Neural cell (in vitro differentiated cells): ENCODE results near the gene C19orf33. TPM values are rescaled to one million over a fixed set of nuclear protein-coding genes. Genes with fewer than 3 reads are reported as not detected.

Experiments
- H2AFZ ChIP-seq: fragments of 200-600, 300-800 bp; sonication (generic), shearing (Covaris generic); 2 replicates; pipeline ENCODE4 v1.6.0; 2014; ENCODE audit warnings: low read depth, mild to moderate bottlenecking, antibody characterized with exemption, low read length, moderate library complexity
- H3F3A ChIP-seq: fragments of 200-600 bp; shearing (Covaris generic); 2 replicates; pipeline ENCODE4 v1.6.1; 2016; ENCODE audit warnings: mild to moderate bottlenecking, moderate library complexity, mixed read lengths, antibody characterized with exemption, low read length; ENCODE audit not compliant: insufficient read depth, poor library complexity, severe bottlenecking
- H3K27ac ChIP-seq: fragments of 200-600, 300-800 bp; sonication (generic), shearing (Covaris generic); 2 replicates; pipeline ENCODE4 v1.5.1; 2014; ENCODE audit warnings: mild to moderate bottlenecking, low read length, moderate library complexity
- H3K27me3 ChIP-seq: fragments of 300-800, 200-600 bp; sonication (generic), shearing (Covaris generic); 2 replicates; pipeline ENCODE4 v1.6.0; 2014; ENCODE audit warnings: mild to moderate bottlenecking, low read depth, low read length, moderate library complexity; ENCODE audit not compliant: insufficient read depth
- H3K36me3 ChIP-seq: fragments of 300-800, 200-600 bp; sonication (generic), shearing (Covaris generic); 2 replicates; pipeline ENCODE4 v1.5.1; 2014; ENCODE audit warnings: mild to moderate bottlenecking, antibody characterized with exemption, low read length, moderate library complexity; ENCODE audit not compliant: insufficient read depth
- H3K4me2 ChIP-seq: fragments of 300-800, 200-600 bp; sonication (generic), shearing (Covaris generic); 2 replicates; pipeline ENCODE4 v1.6.0; 2014; ENCODE audit warnings: mild to moderate bottlenecking, low read length
- H3K4me3 ChIP-seq: fragments of 300-800, 200-600 bp; sonication (generic), shearing (Covaris generic); 2 replicates; pipeline ENCODE4 v1.5.1; 2014; ENCODE audit warnings: mild to moderate bottlenecking, low read length, moderate library complexity
- H3K79me2 ChIP-seq: fragments of 200-600 bp; shearing (Covaris generic); replicated peaks from 2 replicates; pipeline ENCODE4 v1.6.0; 2014; ENCODE audit warnings: mild to moderate bottlenecking, low read length, moderate library complexity; ENCODE audit not compliant: insufficient read depth
- H3K9ac ChIP-seq: fragments of 300-800, 200-600 bp; sonication (generic), shearing (Covaris generic); 2 replicates; pipeline ENCODE4 v1.6.1; 2016; ENCODE audit warnings: mild to moderate bottlenecking, low read length, mixed read lengths
- H3K9me2 ChIP-seq: fragments of 200-600 bp; shearing (Covaris generic); 2 replicates; pipeline ENCODE4 v1.6.1; 2016; ENCODE audit warnings: mild to moderate bottlenecking, low read length, mixed read lengths; ENCODE audit not compliant: insufficient read depth
- H3K9me3 ChIP-seq: fragments of 200-600, 300-800 bp; sonication (generic), shearing (Covaris generic); 2 replicates; pipeline ENCODE4 v1.6.1; 2016; ENCODE audit warnings: mild to moderate bottlenecking, mixed run types, low read length, moderate library complexity, mixed read lengths
- H4K20me1 ChIP-seq: fragments of 200-600 bp; shearing (Covaris generic); 2 replicates; pipeline ENCODE4 v1.6.1; 2016; ENCODE audit warnings: mild to moderate bottlenecking, mixed run types; ENCODE audit not compliant: insufficient read depth
- CTCF ChIP-seq: fragments of 450-650 bp; IDR thresholded peaks from 2 replicates; pipeline ENCODE4 v1.5.1; 2014; ENCODE audit warnings: antibody characterized with exemption, mild to moderate bottlenecking, moderate library complexity; ENCODE audit not compliant: poor library complexity, severe bottlenecking
- EP300 ChIP-seq: fragments of 450-650 bp; conservative IDR thresholded peaks from 2 replicates; pipeline ENCODE4 v1.6.1; 2014; ENCODE audit warnings: antibody characterized with exemption, mild to moderate bottlenecking, moderate library complexity; ENCODE audit not compliant: poor library complexity, severe bottlenecking
- EZH2 ChIP-seq: fragments of 200-600, 300-800 bp; shearing (Covaris generic), sonication (generic); IDR thresholded peaks from 2 replicates; pipeline ENCODE4 v1.6.1; 2014; ENCODE audit warnings: antibody characterized with exemption, low read length, borderline replicate concordance, mild to moderate bottlenecking; ENCODE audit not compliant: insufficient read depth, poor library complexity, severe bottlenecking
- MXI1 ChIP-seq: fragments of 450-650 bp; conservative IDR thresholded peaks from 2 replicates; pipeline ENCODE4 v1.6.1; 2014; ENCODE audit warnings: antibody characterized with exemption, mild to moderate bottlenecking; ENCODE audit not compliant: poor library complexity, severe bottlenecking
- POLR2AphosphoS5 ChIP-seq: IDR thresholded peaks from 2 replicates; pipeline ENCODE4 v1.6.1; 2012
- RAD21 ChIP-seq: fragments of 450-650 bp; conservative IDR thresholded peaks from 2 replicates; pipeline ENCODE4 v1.6.1; 2014; ENCODE audit warnings: antibody characterized with exemption, mild to moderate bottlenecking, moderate library complexity
- REST ChIP-seq: IDR thresholded peaks from 2 replicates; pipeline ENCODE4 v1.6.1; 2012; ENCODE audit warnings: borderline replicate concordance
- SMC3 ChIP-seq: fragments of 450-650 bp; conservative IDR thresholded peaks from 2 replicates; pipeline ENCODE4 v1.6.1; 2014; ENCODE audit warnings: antibody characterized with exemption, mild to moderate bottlenecking, moderate library complexity; ENCODE audit not compliant: poor library complexity
- TAF1 ChIP-seq: IDR thresholded peaks from 2 replicates; pipeline ENCODE4 v1.6.1; 2012; ENCODE audit warnings: low read depth
- polyA plus RNA-seq: library from polyadenylated mRNA; depleted of rRNA; stranded (reverse); fragments of >200 nt; gene quantifications from 2 replicates; pipeline ENCODE4 v1.2.3, GENCODE V29; 2014

Gene C19orf33
- polyA plus RNA-seq, 1 donor from 2014 or later: not detected

GRCh38 chr19:38329651-38330050, 25.6 kb downstream of the C19orf33 start:
- no peak overlapping the region for H3K27ac ChIP-seq
- no peaks in the 10 kb centered on the region for H3K9me2 ChIP-seq
- H3K79me2 ChIP-seq: no peaks in the 10 kb centered on the region
- no peaks in the 10 kb centered on the region for H4K20me1 ChIP-seq
- H3K27me3 ChIP-seq: no peaks in the 10 kb centered on the region
- H3K36me3 ChIP-seq: no peaks in the 10 kb centered on the region
- H3F3A ChIP-seq: no peaks in the 10 kb centered on the region
- no peak overlapping the region for H3K4me2 ChIP-seq
- H3K4me3 ChIP-seq: no peak overlapping the region
- H3K9me3 ChIP-seq: no peaks in the 10 kb centered on the region
- H3K9ac ChIP-seq: no peak overlapping the region
- no peak for TF ChIP-seq SMC3
- no peak for TF ChIP-seq POLR2AphosphoS5
- no peak for TF ChIP-seq EZH2
- no peak for TF ChIP-seq CTCF
- TF ChIP-seq MXI1: no peak
- H2AFZ ChIP-seq: no peak overlapping the region

- H4K20me1 ChIP-seq: no peaks in the 10 kb centered on the region
- no peaks in the 10 kb centered on the region for H3F3A ChIP-seq
- TF ChIP-seq EP300: no peak
- no peak for TF ChIP-seq SMC3
- TF ChIP-seq POLR2AphosphoS5: no peak
- no peak for TF ChIP-seq RAD21
- TF ChIP-seq TAF1: no peak
- TF ChIP-seq EZH2: no peak
- no peaks in the 10 kb centered on the region for H3K9me3 ChIP-seq
- no peaks in the 10 kb centered on the region for H3K36me3 ChIP-seq
- no peaks in the 10 kb centered on the region for H3K9me2 ChIP-seq
- H3K4me3 ChIP-seq: no peak overlapping the region
- no peaks in the 10 kb centered on the region for H3K79me2 ChIP-seq
- H3K27ac ChIP-seq: no peak overlapping the region
- no peak overlapping the region for H3K9ac ChIP-seq
- H2AFZ ChIP-seq: no peak overlapping the region
- H3K27me3 ChIP-seq: no peaks in the 10 kb centered on the region
- H3K4me2 ChIP-seq: no peak overlapping the region
Observed at GRCh38 chr19:38331728-38332127, 27.7 kb downstream of the C19orf33 start.

GRCh38 chr19:38333245-38333644, 29.2 kb downstream of the C19orf33 start:
- Histone ChIP-seq H3K4me3 (no peak overlapping the region), H3K9me3 (no peaks in the 10 kb centered on the region)

More at GRCh38 chr19:38333245-38333644, 29.2 kb downstream of the C19orf33 start:
- no peak overlapping the region for H3K9ac ChIP-seq
- H4K20me1 ChIP-seq: no peaks in the 10 kb centered on the region
- H3K9me2 ChIP-seq: no peaks in the 10 kb centered on the region
- H3K27me3 ChIP-seq: no peaks in the 10 kb centered on the region
- H3K4me2 ChIP-seq: no peak overlapping the region
- H3K27ac ChIP-seq: no peak overlapping the region
- no peaks in the 10 kb centered on the region for H3K36me3 ChIP-seq
- peaks cover 3% of the 10 kb centered on the region for H3K79me2 ChIP-seq
- TF ChIP-seq REST (no peak), SMC3 (no peak), TAF1 (no peak), POLR2AphosphoS5 (no peak), EZH2 (no peak), MXI1 (no peak), RAD21 (no peak)
- no peaks in the 10 kb centered on the region for H3F3A ChIP-seq
- no peak overlapping the region for H2AFZ ChIP-seq
